Fibroblast of the conjunctiva (primary cell): ENCODE data around the gene SAP30BP.

Experiments
- DNase-seq: peaks from one replicate; pipeline ENCODE4 v3.0.0-alpha.2; 2010; ENCODE audit warnings: low read depth

Gene SAP30BP

DNA sequence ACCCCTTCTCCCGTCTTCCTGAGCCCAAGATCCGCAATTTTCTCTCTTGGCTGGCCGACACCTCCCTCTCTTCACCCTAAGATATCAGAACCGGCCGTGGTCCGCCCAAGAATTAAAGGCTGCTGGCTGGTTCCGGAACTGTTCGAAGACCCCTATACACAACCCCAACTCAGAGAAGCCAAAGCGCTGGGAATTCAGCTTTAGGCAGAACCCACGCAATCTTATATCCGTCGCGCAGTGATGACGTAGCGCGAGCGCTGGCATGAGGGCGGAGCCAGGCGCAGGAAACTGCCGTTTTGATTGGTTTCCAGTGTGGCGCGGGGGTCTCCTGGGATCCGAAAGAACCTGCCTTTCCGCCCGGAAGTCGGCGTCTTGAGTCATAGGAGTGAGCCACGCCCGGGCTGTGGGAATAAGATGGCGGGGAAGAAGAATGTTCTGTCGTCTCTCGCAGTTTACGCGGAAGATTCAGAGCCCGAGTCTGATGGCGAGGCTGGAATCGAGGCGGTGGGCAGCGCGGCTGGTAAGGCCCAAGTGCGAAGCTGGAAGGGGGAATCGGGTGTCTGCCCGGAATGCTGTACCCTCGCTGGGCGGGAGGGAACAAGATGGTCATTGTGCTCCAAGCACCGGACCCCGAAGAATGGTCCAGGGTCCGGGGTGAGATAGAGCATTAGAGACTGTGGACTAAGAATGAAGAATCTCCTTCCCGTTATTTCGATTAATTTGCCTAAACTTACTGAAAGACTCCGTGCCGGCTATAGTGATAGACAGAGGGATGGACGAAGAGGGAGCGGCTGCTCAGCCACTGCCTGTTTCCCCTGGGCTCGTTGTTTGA is at the start of gene SAP30BP, which contains the start of gene RECQL5:
TSS of gene SAP30BP (plus strand) at position 380 of the 832 bp plus-strand sequence. CDS start at position 415, 35 bp downstream.
TSS of gene RECQL5 (minus strand) at position 196 of the 832 bp plus-strand sequence. CDS start 597 bp downstream, outside the sequence.
- peak; percentile 96 for DNase-seq

DNA sequence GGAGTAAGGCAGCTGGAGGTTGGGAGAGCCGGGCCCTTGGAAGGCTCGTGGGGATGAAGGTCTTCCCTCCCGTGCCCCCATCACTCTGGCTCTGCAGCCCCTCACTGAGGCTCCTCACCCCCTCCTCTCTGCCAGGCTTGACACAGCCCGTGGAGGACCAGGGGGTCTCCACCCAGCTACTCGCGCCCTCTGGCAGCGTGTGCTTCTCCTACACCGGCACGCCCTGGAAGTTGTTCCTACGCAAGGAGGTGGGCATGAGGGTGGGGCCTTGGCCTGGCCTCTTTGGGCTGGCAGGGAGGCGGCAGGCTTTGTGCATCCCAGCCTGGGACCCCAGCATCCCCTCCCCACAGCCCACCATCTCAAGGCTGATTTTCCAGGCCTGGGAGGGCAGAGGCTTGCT is 49.5 kb upstream of the SAP30BP start:
- DNase-seq, result no peak

DNA sequence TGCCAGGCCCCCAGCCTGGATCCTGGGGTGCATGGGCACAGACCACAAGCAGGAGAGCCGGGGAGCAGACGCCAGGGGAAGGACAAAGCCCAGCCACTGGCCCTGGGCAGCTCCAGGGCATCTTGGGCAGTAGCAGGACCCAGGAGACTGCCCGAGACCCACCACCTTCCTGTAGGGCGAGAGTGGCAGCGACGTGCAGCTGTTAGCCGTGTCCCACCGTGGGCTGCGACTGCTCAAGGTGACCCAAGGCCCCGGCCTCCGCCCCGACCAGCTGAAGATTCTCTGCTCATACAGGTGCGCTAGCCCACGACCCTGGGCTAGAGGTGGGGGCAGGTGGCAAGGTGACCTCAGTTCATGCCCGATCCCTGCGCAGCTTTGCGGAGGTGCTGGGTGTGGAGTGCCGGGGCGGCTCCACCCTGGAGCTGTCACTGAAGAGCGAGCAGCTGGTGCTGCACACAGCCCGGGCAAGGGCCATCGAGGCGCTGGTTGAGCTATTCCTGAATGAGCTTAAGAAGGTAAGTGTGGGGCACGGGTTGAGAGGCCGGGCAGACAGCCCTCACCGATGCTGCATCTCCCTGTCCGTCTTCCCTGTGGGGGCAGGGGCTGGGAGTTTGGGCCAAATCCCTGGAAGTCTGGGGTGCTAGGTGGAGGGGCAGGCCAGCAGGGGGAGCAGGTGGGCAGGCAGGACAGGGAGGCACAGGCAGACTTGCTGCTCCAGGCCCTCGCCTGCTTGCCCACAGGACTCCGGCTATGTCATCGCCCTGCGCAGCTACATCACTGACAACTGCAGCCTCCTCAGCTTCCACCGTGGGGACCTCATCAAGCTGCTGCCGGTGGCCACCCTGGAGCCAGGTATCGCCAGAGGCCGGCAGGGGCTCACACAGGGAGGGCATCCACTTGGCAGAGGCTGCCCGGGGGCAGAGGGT is 47.4 kb upstream of the SAP30BP start:
- DNase-seq, result no peak

DNA sequence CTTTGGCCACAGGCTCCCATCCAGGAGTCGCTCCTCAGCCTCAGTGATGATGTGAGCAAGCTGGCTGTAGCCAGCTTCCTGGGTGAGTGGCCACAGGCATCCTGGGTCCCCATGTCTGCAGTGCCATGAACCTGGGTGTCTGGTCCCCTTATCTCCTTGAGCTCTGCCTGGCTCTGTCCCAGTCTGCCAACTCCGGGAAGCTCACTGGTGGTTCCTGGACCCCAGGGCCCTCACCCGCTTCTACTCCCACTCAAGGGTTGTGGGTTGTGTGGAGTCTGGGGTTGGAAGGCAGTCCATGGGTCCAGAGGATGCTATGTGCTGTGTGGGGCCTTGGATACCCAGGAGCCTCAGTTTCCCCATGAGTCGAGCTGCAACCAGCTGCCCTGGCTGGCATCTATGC is 45.6 kb upstream of the SAP30BP start:
- no peak for DNase-seq

DNA sequence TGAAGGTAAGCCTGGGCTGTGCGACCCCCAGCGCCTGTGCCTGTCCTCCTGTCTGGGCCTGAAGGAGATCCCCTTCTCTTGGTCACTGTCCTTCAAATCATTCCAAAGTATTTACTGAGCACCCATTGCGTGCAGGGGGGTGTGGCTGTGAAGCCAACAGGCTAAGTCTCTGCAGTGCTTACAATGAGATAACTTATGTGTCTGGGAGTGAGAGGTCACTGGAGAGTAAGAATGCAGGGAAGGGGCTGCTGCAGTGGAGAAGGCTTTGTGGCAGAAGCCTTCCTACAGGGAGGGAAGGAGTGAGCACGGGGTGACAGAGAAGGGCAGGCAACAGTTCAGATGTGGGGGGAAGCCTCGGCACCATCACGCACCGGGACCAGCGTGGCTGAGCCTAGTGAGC is 45.1 kb upstream of the SAP30BP start:
- DNase-seq, result no peak

DNA sequence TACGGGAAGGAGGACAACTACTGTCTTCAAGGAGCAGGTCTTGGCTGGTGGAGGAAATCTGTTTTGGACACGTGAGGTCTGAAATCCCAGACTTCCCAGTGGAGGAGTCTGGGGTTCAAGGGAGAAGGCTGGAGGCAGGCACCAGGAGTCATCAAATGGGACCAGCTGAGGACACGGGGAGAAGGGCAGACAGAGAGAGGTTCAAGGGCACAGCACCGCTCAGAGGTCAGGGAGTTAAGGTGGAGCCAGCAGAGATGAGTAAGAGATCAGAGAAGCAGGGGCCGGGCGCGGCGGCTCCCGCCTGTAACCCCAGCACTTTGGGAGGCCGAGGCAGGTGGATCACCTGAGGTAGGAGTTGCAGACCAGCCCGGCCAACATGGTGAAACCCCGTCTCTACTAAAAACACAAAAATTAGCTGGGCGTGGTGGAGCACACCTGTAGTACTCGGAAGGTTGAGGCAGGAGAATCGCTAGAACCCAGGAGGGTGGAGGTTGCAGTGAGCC is 44.3 kb upstream of the SAP30BP start:
- no peak for DNase-seq

DNA sequence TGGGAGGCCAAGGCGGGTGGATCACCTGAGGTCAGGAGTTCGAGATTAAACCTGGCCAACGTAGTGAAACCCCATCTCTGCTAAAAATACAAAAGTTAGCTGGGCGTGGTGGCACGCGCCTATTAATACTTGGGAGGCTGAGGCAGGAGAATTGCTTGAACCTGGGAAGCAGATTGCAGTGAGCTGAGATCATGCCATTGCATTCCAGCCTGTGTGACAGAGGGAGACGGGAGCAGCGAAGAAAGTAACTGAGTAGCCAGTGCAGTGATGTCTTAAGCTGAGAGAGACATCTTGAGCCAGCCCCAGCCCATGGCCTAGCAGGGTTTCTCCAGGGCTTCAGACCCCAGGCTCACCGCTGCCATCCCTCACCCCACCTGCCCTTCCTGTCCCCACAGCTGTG is 43.8 kb upstream of the SAP30BP start:
- DNase-seq, result no peak

DNA sequence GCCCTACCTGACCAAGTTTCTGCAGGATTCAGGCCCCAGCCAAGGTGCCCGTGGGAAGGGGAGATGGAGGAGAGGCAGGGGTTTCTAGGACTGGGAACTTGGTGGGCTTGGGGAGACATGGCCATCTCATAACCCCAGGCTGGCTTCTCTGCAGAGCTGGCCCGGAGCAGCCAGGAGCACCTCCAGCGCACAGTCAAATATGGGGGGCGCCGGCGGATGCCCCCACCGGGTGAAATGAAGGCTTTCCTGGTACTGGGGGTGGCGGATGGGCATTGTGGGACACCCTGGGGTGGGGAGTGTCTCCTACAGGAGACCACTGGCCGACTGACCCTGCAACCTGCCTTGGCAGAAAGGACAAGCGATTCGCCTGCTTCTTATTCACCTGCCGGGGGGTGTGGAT is 43.1 kb upstream of the SAP30BP start:
- DNase-seq, result no peak

DNA sequence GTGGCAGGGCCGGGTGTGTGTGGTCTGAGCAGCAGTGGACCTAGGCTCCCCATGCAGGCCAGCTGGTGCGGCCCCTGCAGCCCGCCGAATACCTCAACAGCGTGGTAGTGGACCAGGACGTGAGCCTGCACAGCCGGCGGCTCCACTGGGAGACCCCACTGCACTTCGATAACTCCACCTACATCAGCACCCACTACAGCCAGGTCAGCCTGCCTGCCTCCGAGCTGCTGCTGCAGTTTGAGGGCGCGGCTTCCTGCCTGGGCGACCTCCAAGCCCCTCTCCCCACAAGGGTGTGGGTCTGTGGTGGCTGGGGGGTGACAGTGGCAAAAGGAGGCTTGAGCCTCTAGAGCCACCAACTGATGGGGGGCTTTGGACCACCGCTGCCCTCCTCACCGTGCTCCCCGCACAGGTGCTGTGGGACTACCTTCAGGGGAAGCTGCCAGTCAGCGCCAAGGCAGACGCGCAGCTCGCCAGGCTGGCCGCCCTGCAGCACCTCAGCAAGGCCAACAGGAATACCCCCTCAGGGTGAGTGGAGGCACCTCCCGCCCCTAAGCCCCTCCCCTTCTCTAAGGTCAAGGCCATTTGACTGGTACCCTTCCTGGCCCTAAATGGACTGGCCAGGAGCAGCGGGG is 42.3 kb upstream of the SAP30BP start:
- DNase-seq, result no peak

DNA sequence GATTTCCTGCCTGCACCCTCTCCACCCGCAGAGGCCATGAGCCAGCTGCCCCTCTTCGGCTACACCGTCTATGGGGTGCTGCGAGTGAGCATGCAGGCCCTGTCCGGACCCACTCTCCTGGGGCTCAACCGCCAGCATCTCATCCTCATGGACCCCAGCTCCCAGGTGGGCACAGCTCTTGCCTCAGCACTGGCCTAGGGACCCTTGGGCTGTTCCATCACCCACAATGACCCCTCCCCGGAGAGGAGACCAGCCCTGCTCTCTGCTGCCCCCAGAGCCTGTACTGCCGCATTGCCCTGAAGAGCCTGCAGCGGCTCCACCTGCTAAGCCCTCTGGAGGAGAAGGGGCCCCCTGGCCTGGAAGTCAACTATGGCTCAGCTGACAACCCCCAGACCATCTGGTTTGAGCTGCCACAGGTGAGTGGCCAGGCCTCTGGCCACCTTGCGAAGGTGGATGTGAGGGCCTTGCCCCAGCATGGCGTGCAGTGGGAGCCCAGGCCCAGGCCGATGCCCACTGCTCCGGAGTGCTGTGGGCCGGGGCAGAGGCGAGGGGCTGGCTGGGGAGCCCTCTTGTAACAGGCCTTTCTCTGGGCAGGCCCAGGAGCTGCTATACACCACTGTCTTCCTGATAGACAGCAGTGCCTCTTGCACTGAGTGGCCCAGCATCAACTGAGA is 41.2 kb upstream of the SAP30BP start:
- DNase-seq, result no peak

DNA sequence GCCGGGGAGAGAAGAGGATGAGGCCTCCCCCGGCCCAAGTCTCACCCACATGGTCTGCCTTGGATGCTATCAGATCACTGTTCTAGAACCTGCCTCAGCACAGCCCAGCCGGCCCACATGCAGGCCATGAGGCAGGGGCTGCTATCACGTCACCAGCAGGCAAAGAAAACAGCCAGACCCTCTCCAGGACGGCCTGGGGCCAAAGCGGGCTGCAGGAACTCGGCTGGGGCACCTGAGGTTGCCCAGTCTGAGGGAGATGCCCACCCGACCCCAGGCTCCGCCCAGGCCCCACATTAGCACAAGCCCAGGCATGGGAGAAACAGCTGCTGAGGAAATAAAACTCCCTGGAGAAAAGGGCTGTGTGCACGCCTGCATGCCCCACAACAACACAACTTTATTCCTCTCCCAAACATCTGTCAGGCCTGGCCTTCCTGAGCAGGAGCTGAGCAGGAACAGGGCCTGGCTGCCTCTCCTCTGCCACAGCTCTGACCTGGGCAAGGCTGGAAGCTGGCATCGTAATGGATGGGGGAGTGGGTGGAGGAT is 40.6 kb upstream of the SAP30BP start:
- DNase-seq, result no peak

DNA sequence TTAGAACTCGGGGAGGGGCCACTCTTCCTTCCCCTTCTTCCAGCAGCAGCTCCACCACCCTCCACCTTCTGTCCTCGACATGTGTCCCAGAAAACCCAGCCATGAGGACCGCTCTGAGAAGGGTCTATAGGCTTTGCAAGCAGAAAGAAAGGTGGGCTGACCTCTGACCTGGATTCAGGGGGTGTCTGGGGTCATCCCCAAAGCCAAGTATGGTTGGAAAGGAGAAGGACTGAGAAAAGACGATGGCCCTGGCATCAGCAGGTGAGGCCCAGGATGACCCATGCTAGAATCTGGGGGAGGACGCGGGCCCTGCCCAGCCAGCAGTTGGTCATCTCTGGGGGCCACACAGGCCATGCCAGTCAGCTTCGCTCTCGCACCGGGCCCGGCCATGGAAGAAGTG is 40.0 kb upstream of the SAP30BP start:
- no peak for DNase-seq

DNA sequence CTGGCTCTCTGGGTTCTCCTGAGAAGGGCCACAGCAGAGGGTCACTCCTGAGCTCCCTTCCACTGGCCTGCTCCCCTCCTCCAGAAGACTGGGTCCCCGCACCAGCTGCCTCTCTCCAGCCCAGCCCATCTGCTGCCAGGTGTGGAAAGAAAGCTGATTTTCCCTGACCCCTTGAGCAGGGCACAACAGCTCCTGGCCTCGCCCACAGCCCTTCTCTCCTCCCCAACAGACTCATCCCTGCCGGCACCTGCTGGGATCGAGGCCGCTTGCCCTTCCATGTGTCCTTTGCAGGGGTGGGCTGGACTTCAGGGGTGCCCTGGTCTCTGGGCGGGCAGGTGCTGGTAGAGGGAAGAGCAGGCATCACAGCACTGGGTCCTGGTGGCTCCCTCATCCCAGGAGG is 38.7 kb upstream of the SAP30BP start:
- DNase-seq, result no peak

DNA sequence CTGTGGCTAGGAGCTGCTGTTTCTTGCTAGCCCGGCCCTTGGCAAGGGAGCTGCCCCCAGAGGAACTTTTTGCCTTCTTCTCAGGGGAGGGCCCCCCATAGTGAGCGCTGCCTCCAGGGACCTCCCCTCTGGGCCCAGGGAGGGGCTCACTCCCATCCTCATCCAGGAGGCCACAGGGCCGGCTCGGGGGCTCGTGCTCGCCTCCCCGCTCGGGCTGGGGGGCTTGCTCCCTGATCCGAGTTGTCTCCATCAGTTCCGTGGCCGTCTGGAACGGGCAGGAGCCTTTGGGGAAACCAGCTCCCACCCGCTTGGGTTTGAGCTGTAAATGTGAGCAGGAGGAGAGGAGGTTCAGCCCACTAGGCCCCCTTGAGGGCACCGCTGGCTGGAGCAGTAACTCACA is 38.0 kb upstream of the SAP30BP start:
- no peak for DNase-seq

DNA sequence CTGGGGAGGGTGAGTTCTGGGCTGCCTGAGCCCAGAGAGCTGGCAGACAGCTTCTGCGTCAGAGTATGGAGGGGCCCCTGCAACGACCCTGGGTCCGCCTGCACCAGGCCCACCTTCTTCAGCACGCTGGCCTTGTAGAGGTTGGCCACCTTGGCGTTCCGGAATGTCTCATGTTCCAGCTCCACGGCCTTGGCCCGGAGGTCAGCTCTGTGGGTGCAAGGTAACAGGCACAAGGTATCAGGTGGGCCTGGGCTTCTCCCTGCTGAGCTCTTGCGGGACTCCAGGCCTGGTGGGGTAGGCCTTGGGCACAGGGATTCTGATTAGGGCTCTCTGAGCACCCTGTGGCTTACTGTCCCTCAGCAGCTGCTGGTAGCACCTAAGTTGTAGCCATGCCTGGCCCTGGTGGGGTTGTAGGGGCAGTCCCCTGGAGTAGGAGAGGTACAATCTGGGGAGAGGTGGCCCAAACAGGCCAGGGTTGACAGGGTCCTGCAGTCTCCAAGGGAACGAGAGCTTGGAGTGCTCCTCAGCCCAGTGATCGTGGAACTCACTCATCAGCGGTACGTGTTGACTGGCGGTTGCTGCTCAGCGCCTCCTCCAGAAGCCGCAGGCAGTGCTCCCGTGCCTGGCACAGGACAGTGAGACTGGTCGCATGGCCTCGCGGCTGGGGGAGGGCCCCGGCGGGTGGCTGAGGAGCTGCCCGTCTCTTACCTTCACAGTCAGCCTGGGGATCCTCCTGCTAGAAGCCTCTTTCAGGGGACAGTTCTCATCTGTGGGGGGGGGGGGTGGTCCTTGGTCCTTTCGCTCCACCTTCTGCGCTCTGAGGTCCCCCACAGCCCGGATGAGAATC is 36.8 kb upstream of the SAP30BP start:
- no peak for DNase-seq

DNA sequence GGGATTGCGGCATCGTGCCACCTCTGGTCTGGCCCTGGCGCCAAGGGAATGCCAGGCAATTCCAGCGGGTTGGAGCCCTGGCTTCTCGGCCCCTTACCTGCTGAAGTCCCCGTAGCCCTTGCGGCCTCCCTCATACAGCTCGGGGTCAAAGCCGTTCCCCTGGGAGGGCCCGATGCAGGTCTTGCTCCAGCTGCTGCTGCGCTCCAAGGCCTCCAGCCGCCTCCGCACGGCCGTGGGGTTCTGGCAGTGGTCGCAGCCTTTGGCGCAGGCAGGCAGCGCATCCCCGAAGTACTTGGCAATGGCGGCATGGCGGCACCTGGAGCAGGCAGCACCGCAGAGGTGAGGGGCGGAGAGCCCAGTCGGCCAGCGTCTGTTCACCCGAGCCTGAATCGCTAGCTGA is 35.8 kb upstream of the SAP30BP start:
- no peak for DNase-seq

DNA sequence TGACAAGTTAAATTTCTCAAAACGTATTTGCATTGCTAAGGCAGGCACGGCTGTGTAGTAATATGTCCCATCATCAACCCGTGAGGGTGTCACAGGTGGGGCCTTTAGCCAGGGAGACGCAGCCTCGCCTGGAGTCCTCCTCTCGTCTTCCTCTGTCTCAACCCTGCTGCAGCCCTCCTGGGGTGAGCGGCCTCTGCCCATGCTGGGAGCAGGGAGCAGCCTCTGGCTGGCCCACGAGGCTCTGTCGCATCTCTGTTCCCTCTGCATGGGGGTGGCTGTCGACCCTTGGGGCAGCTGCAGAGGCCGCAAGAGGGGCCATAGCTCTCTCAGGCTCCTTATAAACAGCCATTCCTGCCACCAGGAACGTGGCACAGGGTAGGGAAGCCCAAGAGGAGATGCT is 34.7 kb upstream of the SAP30BP start:
- no peak for DNase-seq

DNA sequence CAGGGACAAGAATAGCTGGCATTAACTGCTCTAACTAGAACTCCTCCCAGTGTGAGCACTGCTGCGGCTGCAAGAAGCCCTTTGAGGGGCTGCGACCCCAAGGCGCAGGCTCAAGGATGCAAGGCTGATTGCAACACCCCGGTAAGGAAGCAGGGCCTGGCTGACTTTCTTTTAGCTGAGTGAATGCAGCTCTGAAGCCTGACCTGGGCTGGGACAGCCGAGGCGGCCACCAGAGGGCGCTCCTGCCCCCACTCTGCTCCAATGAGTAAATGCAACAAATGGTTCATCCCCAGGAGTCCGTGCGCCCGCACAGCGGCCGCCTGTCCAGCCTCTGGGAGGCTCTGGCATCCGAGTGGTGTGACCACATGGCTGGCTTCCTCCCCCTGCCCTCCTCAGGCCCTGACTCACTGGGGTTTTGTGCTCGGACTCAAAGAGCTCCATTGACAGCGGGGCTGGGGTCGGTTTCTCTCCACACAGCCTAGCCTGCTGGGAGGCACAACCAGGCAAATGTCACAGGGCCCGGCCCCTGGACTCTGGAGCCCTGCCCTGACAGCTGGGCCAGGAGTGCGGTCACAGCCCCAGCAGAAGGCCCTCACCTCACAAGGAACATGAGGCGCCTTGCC is 34.2 kb upstream of the SAP30BP start, which contains the start of gene SMIM5:
TSS of gene SMIM5 (plus strand) at position 572 of the 623 bp plus-strand sequence. CDS start 6,768 bp downstream, outside the sequence.
- DNase-seq, result peak; percentile 73

DNA sequence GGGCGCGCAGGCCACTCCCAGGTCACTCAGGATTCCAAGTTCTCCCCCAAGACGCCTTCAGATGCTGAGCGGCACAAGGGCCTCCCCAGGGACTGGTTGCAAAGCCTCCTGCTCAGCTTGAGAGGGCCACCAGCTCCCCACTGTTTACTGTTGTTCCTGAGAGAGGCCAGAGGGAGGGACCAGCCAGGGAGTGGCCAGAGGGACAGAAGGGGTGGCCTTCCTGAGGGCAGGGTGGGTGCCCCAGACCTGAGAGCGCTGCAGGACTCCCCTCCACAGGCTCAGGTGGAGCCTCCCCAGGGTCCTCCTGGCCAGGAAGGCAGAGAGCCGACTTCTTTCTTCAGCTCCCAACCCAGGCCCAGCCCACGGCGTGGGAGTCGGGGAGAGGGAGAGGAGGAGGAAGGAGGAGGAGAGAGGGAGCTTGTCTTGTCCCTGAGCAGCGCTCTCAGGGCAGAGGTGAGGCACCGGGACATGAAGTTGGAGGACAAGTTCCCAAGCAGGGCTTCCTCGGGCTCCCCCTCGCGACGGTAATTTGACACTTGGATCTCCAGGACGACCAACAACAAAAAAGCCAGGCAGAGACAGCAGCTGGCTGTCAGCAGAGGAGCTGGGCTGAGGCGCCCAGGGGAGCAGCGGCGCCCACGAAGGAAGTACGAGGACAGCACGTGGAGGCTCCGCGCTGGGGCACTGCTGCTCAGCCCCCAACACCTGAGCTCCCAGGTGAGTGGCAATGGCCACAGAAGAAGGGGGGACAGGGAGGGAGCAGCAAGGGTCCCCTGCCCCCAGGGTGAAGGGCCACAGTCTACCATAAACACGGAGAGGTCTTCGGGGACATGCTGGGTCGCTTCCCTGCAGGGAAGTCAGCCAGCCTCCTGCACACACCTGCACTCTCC is 33.4 kb upstream of the SAP30BP start:
- peak; percentile 75 for DNase-seq
